SKM-1 treated with dmso at 0.1 percent for 144 hours (cell line): ENCODE data around the gene RBM39.
"Not testable (repeated sequence)": the region's sequence is repeated elsewhere in the genome, so short reads cannot be mapped to it uniquely, and the experiment has no call there.

Experiments
- DNase-seq: peaks from one replicate; lab custom pipeline; 2025; ENCODE audit not compliant: unreplicated experiment; lab: John Stamatoyannopoulos, UW

Gene RBM39

GRCh38 chr20:35729283-35729807, 12.7 kb downstream of the RBM39 start:
- DNase-seq = no peak

GRCh38 chr20:35726842-35727711, 15.0 kb downstream of the RBM39 start:
- DNase-seq = peak; percentile 48

DNA sequence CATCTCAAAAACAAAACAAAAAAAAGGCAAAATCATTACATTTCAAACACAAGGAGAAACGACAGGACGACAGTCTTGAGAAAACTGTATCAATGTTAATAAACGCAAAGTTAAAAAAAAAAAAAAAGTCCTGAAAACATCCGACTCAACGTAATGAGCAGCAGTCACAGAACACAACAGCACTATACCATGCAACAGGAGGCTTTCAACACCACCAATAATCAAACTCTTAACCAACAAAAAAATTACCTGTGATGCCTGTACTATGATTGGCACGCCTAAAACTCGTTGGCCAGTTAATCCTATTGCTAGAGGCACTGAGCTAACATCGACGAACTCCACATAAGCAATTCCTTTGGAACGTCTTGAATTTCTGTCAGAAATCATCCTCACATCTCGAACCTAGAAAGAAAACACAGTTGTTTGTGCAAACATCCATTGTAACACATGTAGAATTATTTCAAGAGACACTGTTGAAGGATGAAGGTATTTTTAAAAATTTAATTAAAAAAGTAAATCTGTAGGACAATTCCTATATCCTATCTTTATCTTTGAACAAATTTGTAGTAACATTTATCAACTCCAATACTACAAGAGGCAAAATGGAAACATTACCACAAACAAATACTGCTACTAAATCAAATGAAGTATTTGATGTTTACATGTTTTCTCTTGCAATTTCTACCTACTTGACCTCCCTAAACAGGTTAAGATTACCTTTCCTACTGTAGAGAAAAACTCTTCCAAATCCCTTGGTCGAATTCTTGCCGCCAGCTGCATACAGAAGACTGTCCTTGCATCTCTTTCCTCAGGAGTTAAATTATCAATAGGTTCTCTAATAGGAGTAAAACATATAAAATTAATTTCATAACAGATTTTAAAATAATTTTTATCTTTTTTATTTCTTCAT, 17.5 kb downstream of the RBM39 start:
- no peak for DNase-seq

DNA sequence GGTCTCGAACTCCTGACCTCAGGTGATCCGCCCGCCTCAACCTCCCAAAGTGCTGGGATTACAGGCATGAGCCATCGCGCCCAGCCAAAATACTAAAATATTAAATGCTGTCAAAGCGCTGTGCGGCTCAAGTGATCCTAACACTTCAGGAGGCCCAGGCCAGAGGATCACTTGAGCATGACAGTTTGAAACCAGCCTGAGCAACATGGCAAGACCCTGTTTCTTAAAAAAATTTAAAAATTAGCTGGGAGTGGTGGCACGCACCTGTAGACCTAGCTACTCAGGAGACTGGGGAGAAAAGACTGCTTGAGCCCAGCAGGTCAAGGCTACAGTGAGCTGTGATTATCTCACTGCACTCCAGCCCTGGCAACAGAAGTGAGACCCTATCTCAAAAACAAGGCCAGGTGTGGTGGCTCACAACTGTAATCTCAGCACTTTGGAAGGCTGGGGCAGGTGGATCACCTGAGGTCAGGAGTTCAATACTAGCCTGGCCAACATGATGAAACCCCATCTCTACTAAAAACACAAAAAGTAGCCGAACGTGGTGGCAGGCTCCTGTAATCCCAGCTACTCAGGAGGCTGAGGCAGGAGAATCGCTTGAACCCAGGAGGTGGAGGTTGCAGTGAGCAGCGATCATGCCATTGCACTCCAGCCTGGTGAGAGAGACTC, 18.3 kb downstream of the RBM39 start:
- DNase-seq = not testable (repeated sequence)

DNA sequence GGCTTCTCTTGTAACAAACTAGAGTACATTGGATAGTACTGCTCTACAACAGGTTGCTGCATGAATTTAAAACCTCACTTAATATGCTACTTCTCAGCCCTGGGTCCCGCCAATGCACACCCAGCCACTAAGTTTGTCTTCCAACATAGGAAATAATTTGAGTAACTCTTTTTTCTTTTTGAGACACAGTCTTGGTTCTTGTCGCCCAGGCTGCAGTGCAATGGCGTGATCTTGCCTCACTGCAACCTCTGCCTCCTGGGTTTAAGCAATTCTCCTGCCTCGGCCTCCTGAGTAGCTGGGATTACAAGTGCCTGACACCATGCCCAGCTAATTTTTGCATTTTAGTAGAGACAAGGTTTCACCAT, 18.8 kb downstream of the RBM39 start:
- DNase-seq = not testable (repeated sequence)

DNA sequence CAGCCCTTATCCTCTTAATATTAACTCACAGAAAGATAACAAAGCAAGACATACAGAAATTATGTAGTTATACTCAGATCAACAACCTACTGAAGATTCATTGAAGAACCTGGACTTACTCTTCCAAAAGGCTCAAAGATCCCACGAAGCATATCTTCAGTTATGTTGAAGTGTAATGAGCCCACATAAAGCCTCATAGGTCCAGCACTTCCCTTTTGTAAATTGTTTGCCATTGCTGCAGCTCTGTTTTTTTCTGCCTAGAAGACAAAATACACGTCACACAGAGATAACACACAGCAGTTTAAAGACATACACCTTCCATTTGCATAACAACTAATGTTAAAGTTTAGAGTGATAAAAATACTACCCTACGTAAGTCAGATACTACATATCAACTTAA, 20.4 kb downstream of the RBM39 start:
- DNase-seq = no peak

- DNase-seq = no peak
These were observed 20.8 kb downstream of the RBM39 start for GRCh38 chr20:35721219-35721618.

DNA sequence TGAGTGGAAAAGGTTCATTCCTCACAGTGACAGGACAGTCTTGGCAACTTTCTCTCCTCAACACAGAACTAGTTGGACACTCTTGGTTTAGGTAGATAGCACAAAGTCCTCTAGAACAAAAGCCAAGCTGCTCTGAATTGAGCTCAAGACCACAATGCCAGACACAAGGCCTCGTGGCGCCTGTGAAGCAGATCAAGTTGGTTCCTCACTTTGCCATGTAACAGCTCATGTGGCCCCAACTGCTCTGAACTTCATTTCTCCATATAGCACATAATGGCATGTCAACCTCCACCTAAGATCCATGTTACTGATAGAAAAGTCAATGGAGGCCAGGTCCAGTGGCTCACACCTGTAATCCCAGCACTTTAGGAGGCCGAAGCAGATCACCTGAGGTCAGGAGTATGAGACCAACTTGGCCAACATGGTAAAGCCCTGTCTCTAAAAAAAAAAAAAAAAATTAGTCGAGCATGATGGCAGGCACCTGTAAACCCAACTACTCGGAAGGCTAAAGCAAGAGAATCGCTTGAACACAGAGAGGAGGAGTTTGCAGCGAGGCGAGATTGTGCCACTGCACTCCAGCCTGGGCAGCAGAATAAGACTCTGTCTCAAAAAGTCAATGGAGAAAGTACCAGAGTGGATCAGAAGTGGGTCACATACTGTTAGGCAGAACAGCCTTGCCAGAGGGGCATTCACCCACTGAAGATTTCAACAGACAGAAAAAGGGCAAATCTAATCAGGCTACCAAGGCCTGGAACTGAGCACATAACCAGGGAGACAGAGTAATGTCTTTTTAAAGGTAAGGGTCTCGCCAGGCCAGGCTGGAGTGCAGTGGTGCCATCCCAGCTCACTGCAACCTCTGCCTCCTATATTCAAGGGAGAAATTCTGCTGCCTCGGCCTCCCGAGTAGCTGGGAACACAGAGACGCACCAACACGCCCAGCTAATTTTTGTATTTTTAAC, 21.6 kb downstream of the RBM39 start:
- no peak for DNase-seq

DNA sequence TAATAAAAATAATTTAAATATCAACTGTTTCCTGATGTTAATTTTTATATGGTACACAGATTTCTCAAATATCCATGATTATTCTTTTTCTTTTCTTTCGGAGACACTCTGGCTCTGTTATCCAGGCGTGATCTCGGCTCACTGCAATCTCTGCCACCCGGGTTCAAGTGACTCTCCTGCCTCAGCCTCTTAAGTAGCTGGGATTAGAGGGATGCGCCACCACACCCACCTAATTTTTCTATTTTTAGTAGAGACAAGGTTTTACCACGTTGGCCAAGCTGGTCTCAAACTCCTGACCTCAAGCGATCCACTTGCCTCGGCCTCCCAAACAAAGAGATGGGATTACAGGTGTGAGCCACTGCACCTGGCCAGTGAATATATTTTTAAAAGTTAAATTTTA, 22.3 kb downstream of the RBM39 start:
- DNase-seq = no peak

GRCh38 chr20:35718972-35719635, 23.0 kb downstream of the RBM39 start:
- DNase-seq = no peak

GRCh38 chr20:35718321-35718720, 23.7 kb downstream of the RBM39 start:
- not testable (repeated sequence) for DNase-seq

DNA sequence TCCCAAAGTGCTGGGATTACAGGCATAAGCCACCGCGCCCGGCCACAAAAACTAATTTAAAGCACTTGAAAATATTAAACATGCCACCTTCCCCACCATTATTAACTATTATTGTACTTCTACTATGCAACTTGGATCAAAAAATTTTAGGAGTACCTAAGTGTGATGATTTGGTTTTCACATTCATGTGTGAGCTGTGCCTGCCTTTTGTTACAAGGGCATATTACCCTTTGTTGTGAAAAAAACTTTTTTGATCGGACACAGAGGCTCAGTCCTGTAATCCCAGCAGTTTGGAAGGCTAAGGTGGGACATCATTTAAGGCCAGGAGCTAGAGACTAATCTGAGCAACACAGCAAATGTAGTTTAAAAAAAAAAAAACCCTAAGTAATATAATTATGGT, 25.7 kb downstream of the RBM39 start:
- DNase-seq = no peak

DNA sequence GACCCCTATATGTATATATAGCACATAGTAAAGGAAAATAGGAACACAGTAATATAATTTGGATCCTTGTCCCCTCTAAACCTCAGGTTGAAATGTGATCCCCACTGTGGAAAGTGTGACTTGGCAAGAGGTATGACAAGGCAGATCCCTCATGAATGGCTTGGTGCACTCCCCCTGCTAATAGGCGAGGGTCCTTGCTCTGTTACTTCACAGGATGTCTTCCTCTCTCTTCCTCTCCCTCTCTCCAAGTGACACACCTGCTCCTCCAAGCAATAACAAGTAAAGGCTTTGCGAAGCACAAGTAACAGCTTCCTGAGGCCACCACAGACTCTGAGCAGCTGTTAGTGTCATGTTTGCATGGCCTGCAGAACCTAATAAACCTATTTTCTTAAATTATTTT, 26.4 kb downstream of the RBM39 start:
- no peak for DNase-seq

- DNase-seq = no peak
These were observed 27.9 kb downstream of the RBM39 start for GRCh38 chr20:35714127-35714526.

DNA sequence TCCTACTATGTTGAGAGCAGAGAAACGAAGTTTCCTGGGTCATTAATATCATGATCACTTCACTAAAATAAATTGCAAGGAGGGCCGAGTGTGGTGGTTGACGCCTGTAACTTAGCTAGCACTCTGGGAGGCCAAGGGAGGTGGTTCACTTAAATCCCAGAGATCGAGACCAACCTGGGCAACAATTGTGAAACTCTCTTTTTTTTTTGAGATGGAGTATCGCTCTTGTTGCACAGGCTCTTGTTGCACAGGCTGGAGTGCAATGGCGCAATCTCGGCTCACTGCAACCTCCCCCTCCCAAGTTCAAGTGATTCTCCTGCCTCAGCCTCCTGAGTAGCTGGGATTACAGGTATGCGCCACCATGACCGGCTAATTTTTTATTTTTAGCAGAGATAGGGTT, 28.9 kb downstream of the RBM39 start:
- not testable (repeated sequence) for DNase-seq

- no peak for DNase-seq
These were observed 30.4 kb downstream of the RBM39 start for GRCh38 chr20:35711588-35712209.

- DNase-seq = no peak
These were observed 31.0 kb downstream of the RBM39 start for GRCh38 chr20:35710884-35711587.

GRCh38 chr20:35710039-35710438, 32.0 kb downstream of the RBM39 start:
- DNase-seq = no peak
